Mesothelial cell of epicardium (in vitro differentiated cells): ENCODE results near the gene MAP7D2. TPM values are rescaled to one million over a fixed set of nuclear protein-coding genes. Genes with fewer than 3 reads are reported as not detected.

ENCODE experiments used
- DNase-seq, 2 experiments: peaks; one replicate each; pipeline ENCODE4 v3.0.0; 2021; ENCODE audit warnings: low spot score in 2 of 2; ENCODE audit not compliant: unreplicated experiment in 2 of 2
- H3K27ac Mint-ChIP-seq: 2 replicates; pipeline ENCODE4 v1.8.0; 2021; ENCODE audit warnings: mixed read lengths
- H3K27me3 Mint-ChIP-seq: 2 replicates; pipeline ENCODE4 v1.8.0; 2021; ENCODE audit warnings: low read depth, mixed read lengths
- H3K36me3 Mint-ChIP-seq: 2 replicates; pipeline ENCODE4 v1.8.0; 2021; ENCODE audit warnings: mixed read lengths
- H3K4me1 Mint-ChIP-seq: 2 replicates; pipeline ENCODE4 v1.8.0; 2021; ENCODE audit warnings: mixed read lengths
- H3K4me3 Mint-ChIP-seq: 2 replicates; pipeline ENCODE4 v1.8.0; 2021; ENCODE audit warnings: mild to moderate bottlenecking, moderate library complexity, mixed read lengths
- H3K9me3 Mint-ChIP-seq: 2 replicates; pipeline ENCODE4 v1.8.0; 2021; ENCODE audit warnings: mixed read lengths
- CTCF ChIP-seq: fragments of 200-600 bp; sonication (generic); IDR thresholded peaks from one replicate; pipeline ENCODE4 v1.5.0; 2021; ENCODE audit warnings: antibody characterized with exemption; ENCODE audit not compliant: unreplicated experiment
- total RNA-seq: library from RNA; stranded (reverse); gene quantifications from 3 replicates; pipeline ENCODE4 v1.2.1, GENCODE V29; 2021

MAP7D2 gene
- total RNA-seq, 1 donor from 2014 or later = 1.3 TPM

- Mint-ChIP-seq H3K27ac (no peak overlapping the region), H3K27me3 (no peaks in the 10 kb centered on the region), H3K9me3 (peaks cover 28% of the 10 kb centered on the region), H3K4me1 (peaks cover 8% of the 10 kb centered on the region), H3K4me3 (no peak overlapping the region), H3K36me3 (no peaks in the 10 kb centered on the region)
- DNase-seq = no peak
- no peak for TF ChIP-seq CTCF
Measured at GRCh38 chrX:20144491-20144890, 27.8 kb upstream of the MAP7D2 start.

- peaks cover 14% of the 10 kb centered on the region for H3K4me1 Mint-ChIP-seq
- no peak for TF ChIP-seq CTCF
- H3K9me3 Mint-ChIP-seq = peaks cover 21% of the 10 kb centered on the region
Measured at GRCh38 chrX:20143561-20143960, 26.9 kb upstream of the MAP7D2 start.

GRCh38 chrX:20143111-20143510 lies 26.4 kb upstream of the MAP7D2 start:
- Mint-ChIP-seq H3K9me3 (peaks cover 19% of the 10 kb centered on the region), H3K27me3 (no peaks in the 10 kb centered on the region)
- TF ChIP-seq CTCF = no peak

More at GRCh38 chrX:20143561-20143960, 26.9 kb upstream of the MAP7D2 start:
- Mint-ChIP-seq H3K27ac (no peak overlapping the region), H3K27me3 (no peaks in the 10 kb centered on the region), H3K36me3 (peaks cover 4% of the 10 kb centered on the region), H3K4me3 (no peak overlapping the region)
- no peak for DNase-seq

GRCh38 chrX:20141281-20142220 lies 24.8 kb upstream of the MAP7D2 start, which contains the start of gene EIF1AX:
Gene EIF1AX (minus strand): TSS chrX:20141838. CDS start chrX:20141640, 198 bp downstream.
- H3K9me3 Mint-ChIP-seq = peaks cover 11% of the 10 kb centered on the region
- H3K27ac Mint-ChIP-seq = peak within 1 kb of the TSS; percentile 92

More at GRCh38 chrX:20143111-20143510, 26.4 kb upstream of the MAP7D2 start:
- peak overlapping the region; percentile 45 for H3K4me3 Mint-ChIP-seq
- peaks cover 4% of the 10 kb centered on the region for H3K36me3 Mint-ChIP-seq
- H3K4me1 Mint-ChIP-seq = peaks cover 14% of the 10 kb centered on the region
- no peak overlapping the region for H3K27ac Mint-ChIP-seq
- DNase-seq = no peak

GRCh38 chrX:20140420-20140819 lies 23.7 kb upstream of the MAP7D2 start:
- TF ChIP-seq CTCF = no peak
- Mint-ChIP-seq H3K36me3 (peaks cover 8% of the 10 kb centered on the region), H3K27ac (peak overlapping the region; percentile 92), H3K9me3 (peaks cover 15% of the 10 kb centered on the region), H3K4me1 (peaks cover 14% of the 10 kb centered on the region), H3K4me3 (peak overlapping the region; percentile 89), H3K27me3 (no peaks in the 10 kb centered on the region)
- DNase-seq = no peak

More at GRCh38 chrX:20141281-20142220, 24.8 kb upstream of the MAP7D2 start, which contains the start of gene EIF1AX:
- Mint-ChIP-seq H3K4me1 (peaks cover 14% of the 10 kb centered on the region), H3K27me3 (no peaks in the 10 kb centered on the region), H3K4me3 (peak within 1 kb of the TSS; percentile 89), H3K36me3 (peaks cover 7% of the 10 kb centered on the region)
- TF ChIP-seq CTCF = no peak
- DNase-seq = peak; percentile 81 to 91
